ENCODE data around the gene ANKMY2.
"Not testable (repeated sequence)": the region's sequence is repeated elsewhere in the genome, so short reads cannot be mapped to it uniquely, and the experiment has no call there.

Gene ANKMY2

GRCh38 chr7:16645593-16646471 lies at the start of gene ANKMY2, which contains the start of gene BZW2:
ANKMY2 (minus strand) TSS chr7:16645754; CDS start chr7:16645573, 181 bp downstream.
BZW2 (plus strand) TSS chr7:16646181; CDS start chr7:16665444, 19,263 bp downstream.
- DNase-seq (ENCODE audit: low spot score), result peak; percentile 96

- no peak for DNase-seq (ENCODE audit: low spot score)
Measured at GRCh38 chr7:16694806-16695205, 49.3 kb upstream of the ANKMY2 start.

GRCh38 chr7:16693601-16694318 lies 48.2 kb upstream of the ANKMY2 start:
- DNase-seq (ENCODE audit: low spot score), result no peak

GRCh38 chr7:16691241-16691640 lies 45.7 kb upstream of the ANKMY2 start:
- DNase-seq (ENCODE audit: low spot score), result no peak

GRCh38 chr7:16688249-16688648 lies 42.7 kb upstream of the ANKMY2 start:
- no peak for DNase-seq (ENCODE audit: low spot score)

- no peak for DNase-seq (ENCODE audit: low spot score)
Measured at GRCh38 chr7:16685535-16685934, 40.0 kb upstream of the ANKMY2 start.

- no peak for DNase-seq (ENCODE audit: low spot score)
Measured at GRCh38 chr7:16684935-16685334, 39.4 kb upstream of the ANKMY2 start.

GRCh38 chr7:16678645-16679566 lies 33.4 kb upstream of the ANKMY2 start:
- not testable (repeated sequence) for DNase-seq (ENCODE audit: low spot score)

GRCh38 chr7:16677978-16678494 lies 32.5 kb upstream of the ANKMY2 start:
- no peak for DNase-seq (ENCODE audit: low spot score)

GRCh38 chr7:16675277-16675676 lies 29.7 kb upstream of the ANKMY2 start:
- DNase-seq (ENCODE audit: low spot score), result no peak

- DNase-seq (ENCODE audit: low spot score), result no peak
Measured at GRCh38 chr7:16671811-16672210, 26.3 kb upstream of the ANKMY2 start.

GRCh38 chr7:16670731-16671344 lies 25.3 kb upstream of the ANKMY2 start:
- no peak for DNase-seq (ENCODE audit: low spot score)

- no peak for DNase-seq (ENCODE audit: low spot score)
Measured at GRCh38 chr7:16670021-16670420, 24.5 kb upstream of the ANKMY2 start.

- DNase-seq (ENCODE audit: low spot score), result no peak
Measured at GRCh38 chr7:16669581-16669980, 24.0 kb upstream of the ANKMY2 start.

GRCh38 chr7:16668978-16669377 lies 23.4 kb upstream of the ANKMY2 start:
- no peak for DNase-seq (ENCODE audit: low spot score)

GRCh38 chr7:16668049-16668858 lies 22.7 kb upstream of the ANKMY2 start:
- no peak for DNase-seq (ENCODE audit: low spot score)

- no peak for DNase-seq (ENCODE audit: low spot score)
Measured at GRCh38 chr7:16667355-16667754, 21.8 kb upstream of the ANKMY2 start.

- no peak for DNase-seq (ENCODE audit: low spot score)
Measured at GRCh38 chr7:16661924-16662323, 16.4 kb upstream of the ANKMY2 start.

- no peak for DNase-seq (ENCODE audit: low spot score)
Measured at GRCh38 chr7:16660702-16661464, 15.3 kb upstream of the ANKMY2 start.
